ENCODE results near the gene TMEM235.
A peak's percentile ranks its signal among the peaks of the same experiment; 100 is the strongest.

- TF ChIP-seq TAF1 (IDR thresholded peaks at IDR 0.05; ENCODE audit: low read depth, low read length): no peak
- no peak for TF ChIP-seq POLR2A (IDR thresholded peaks at IDR 0.05; ENCODE audit: low read depth, low read length)
- TF ChIP-seq POLR2AphosphoS5 (IDR thresholded peaks at IDR 0.05; ENCODE audit: low read depth, low read length): no peak
- TF ChIP-seq POU2F2 (IDR thresholded peaks at IDR 0.05; ENCODE audit: low read depth, low read length): peak; percentile 80
Measured at GRCh38 chr17:78276098-78276887, 44.9 kb downstream of the TMEM235 start.
